HG03045 (cell line): ENCODE results near the gene TNS3.

Experiments
- ATAC-seq: cut with Tn5 transposase; IDR thresholded peaks from one replicate; pipeline ENCODE4 v1.9.1; 2021; ENCODE audit warnings: mild to moderate bottlenecking, moderate library complexity; ENCODE audit not compliant: unreplicated experiment

TNS3 gene

GRCh38 chr7:47356261-47356660 lies 225.7 kb downstream of the TNS3 start:
- ATAC-seq, result no peak

- no peak for ATAC-seq
Observed at GRCh38 chr7:47355684-47356083, 226.2 kb downstream of the TNS3 start.

GRCh38 chr7:47354831-47355541 lies 226.9 kb downstream of the TNS3 start:
- no peak for ATAC-seq

GRCh38 chr7:47354071-47354470 lies 227.8 kb downstream of the TNS3 start:
- ATAC-seq, result no peak

- no peak for ATAC-seq
Observed at GRCh38 chr7:47352394-47352968, 229.4 kb downstream of the TNS3 start.

GRCh38 chr7:47351233-47352154 lies 230.4 kb downstream of the TNS3 start:
- no peak for ATAC-seq

GRCh38 chr7:47350425-47350824 lies 231.5 kb downstream of the TNS3 start:
- no peak for ATAC-seq

- ATAC-seq, result no peak
Observed at GRCh38 chr7:47349401-47349800, 232.5 kb downstream of the TNS3 start.

- no peak for ATAC-seq
Observed at GRCh38 chr7:47347816-47348385, 234.0 kb downstream of the TNS3 start.

GRCh38 chr7:47347346-47347745 lies 234.6 kb downstream of the TNS3 start:
- ATAC-seq, result no peak

GRCh38 chr7:47346377-47346914 lies 235.5 kb downstream of the TNS3 start:
- no peak for ATAC-seq

GRCh38 chr7:47345857-47346298 lies 236.0 kb downstream of the TNS3 start:
- ATAC-seq, result no peak

- ATAC-seq, result no peak
Observed at GRCh38 chr7:47344171-47344955, 237.5 kb downstream of the TNS3 start.

- ATAC-seq, result no peak
Observed at GRCh38 chr7:47343061-47343455, 238.9 kb downstream of the TNS3 start.

- no peak for ATAC-seq
Observed at GRCh38 chr7:47342296-47343060, 239.4 kb downstream of the TNS3 start.

GRCh38 chr7:47340517-47340916 lies 241.4 kb downstream of the TNS3 start:
- ATAC-seq, result no peak

- no peak for ATAC-seq
Observed at GRCh38 chr7:47338026-47338425, 243.9 kb downstream of the TNS3 start.

GRCh38 chr7:47337531-47337930 lies 244.4 kb downstream of the TNS3 start:
- no peak for ATAC-seq
